ENCODE data around the gene SOD2. TPM values are rescaled to one million over a fixed set of nuclear protein-coding genes. Genes with fewer than 3 reads are reported as not detected.

SOD2 gene
- total and polyA plus RNA-seq, 2 donors (not counting 1 experiment from before 2014, with no cell fraction given), result 66.0 to 94.7 TPM

DNA sequence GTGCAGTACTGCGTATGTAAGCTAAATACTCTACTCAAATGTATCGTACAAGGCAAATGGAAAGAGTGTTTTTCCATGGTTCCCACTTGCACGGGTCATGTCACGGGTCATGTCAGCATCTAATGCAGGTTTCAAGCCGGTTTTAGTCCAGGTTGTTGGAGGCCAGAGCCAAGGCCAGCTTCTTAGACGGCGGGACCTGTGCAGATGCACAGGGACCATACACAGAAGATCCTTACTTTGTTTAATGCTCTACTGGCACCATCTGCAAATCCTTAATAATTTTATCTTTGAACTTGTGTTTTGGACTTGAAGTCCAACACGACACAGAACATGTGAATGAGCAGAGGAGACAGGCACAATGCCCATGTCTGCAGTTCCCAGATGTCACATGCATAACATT, 42.7 kb downstream of the SOD2 start:
- intact Hi-C loops (cut with micrococcal nuclease), result no loop called here

DNA sequence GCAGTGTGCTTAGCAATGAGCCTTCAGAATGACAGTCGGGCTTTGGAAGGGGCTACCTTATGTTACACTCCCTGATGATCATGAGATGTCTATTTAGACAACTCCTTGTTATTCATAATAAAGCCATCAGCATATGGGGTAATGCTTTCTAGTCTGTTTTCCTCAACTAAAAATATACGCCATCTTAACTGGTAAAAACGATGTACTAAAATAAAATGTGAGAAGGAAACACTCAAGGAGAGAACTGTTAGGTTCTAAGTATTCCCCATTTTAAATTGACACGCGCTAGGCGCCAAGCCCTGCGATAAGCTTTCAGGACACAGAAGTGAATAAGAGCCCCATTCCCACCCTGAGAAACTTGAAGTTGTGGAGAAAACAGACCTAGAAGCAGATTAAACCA, 43.6 kb downstream of the SOD2 start:
- ChIA-PET POLR2A (no interaction called here), CTCF (no interaction called here)
- Histone ChIP-seq H3K79me2 (ENCODE audit: control insufficient read depth, insufficient read depth, low read length) (no peaks in the 10 kb centered on the region), H2AFZ (ENCODE audit: insufficient read depth, low read depth, low read length, poor library complexity, severe bottlenecking) (no peak overlapping the region), H3K27me3 (replicated peaks in 1 of 4; ENCODE audit: control extremely low read depth in 1 of 4, control insufficient read depth in 3 of 4, insufficient read depth in 4 of 4, low read length in 3 of 4) (no peaks in the 10 kb centered on the region), H3K4me2 (replicated peaks; ENCODE audit: low read depth, low read length, poor library complexity, severe bottlenecking) (no peak overlapping the region), H4K20me1 (ENCODE audit: control insufficient read depth, insufficient read depth, low read length, poor library complexity, severe bottlenecking) (no peaks in the 10 kb centered on the region), H3K27ac (ENCODE audit: low read length in 2 of 2) (no peak overlapping the region), H3K9ac (ENCODE audit: low read length) (no peak overlapping the region), H3K4me3 (ENCODE audit: control extremely low read depth in 1 of 5, extremely low read depth in 1 of 5, insufficient read depth in 1 of 5, low read depth in 2 of 5, low read length in 4 of 5) (no peak overlapping the region), H3K9me3 (ENCODE audit: control extremely low read depth in 1 of 3, control insufficient read depth in 2 of 3, insufficient read depth in 1 of 3, low read length in 2 of 3) (no peaks in the 10 kb centered on the region), H3K36me3 (replicated peaks in 1 of 2; ENCODE audit: control extremely low read depth in 1 of 2, control insufficient read depth in 1 of 2, extremely low read depth in 1 of 2, insufficient read depth in 2 of 2, low read length in 1 of 2) (no peaks in the 10 kb centered on the region), H3K4me1 (ENCODE audit: control insufficient read depth in 2 of 2, insufficient read depth in 2 of 2, low read length in 2 of 2) (no peaks in the 10 kb centered on the region)
- Mint-ChIP-seq H3K27me3 (no peaks in the 10 kb centered on the region), H3K4me1 (no peaks in the 10 kb centered on the region), H3K27ac (no peak overlapping the region), H3K9me3 (ENCODE audit: insufficient read depth) (no peaks in the 10 kb centered on the region), H3K4me3 (no peak overlapping the region)
- TF ChIP-seq, protein P1, sequence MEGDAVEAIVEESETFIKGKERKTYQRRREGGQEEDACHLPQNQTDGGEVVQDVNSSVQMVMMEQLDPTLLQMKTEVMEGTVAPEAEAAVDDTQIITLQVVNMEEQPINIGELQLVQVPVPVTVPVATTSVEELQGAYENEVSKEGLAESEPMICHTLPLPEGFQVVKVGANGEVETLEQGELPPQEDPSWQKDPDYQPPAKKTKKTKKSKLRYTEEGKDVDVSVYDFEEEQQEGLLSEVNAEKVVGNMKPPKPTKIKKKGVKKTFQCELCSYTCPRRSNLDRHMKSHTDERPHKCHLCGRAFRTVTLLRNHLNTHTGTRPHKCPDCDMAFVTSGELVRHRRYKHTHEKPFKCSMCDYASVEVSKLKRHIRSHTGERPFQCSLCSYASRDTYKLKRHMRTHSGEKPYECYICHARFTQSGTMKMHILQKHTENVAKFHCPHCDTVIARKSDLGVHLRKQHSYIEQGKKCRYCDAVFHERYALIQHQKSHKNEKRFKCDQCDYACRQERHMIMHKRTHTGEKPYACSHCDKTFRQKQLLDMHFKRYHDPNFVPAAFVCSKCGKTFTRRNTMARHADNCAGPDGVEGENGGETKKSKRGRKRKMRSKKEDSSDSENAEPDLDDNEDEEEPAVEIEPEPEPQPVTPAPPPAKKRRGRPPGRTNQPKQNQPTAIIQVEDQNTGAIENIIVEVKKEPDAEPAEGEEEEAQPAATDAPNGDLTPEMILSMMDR (IDR thresholded peaks at IDR 0.05), result no peak
- no peak for TF ChIP-seq EZH2 (IDR thresholded peaks at IDR 0.05; ENCODE audit: borderline replicate concordance, insufficient read depth, low read depth, low read length, poor library complexity, severe bottlenecking)
- intact Hi-C loops (cut with micrococcal nuclease), result no loop called here
- no peak for ATAC-seq (ENCODE audit: low read depth)
- DNase-seq, result no peak
- 100% methylated on average over 4 of the region's 7 CpGs for WGBS (ENCODE audit: insufficient coverage)

More for the DNA sequence above, 42.7 kb downstream of the SOD2 start:
- no peaks in the 10 kb centered on the region for H3K79me2 ChIP-seq (ENCODE audit: control insufficient read depth, insufficient read depth, low read length)
- H4K20me1 ChIP-seq (ENCODE audit: control insufficient read depth, insufficient read depth, low read length, poor library complexity, severe bottlenecking), result no peaks in the 10 kb centered on the region
- 99% methylated on average over 8 of the region's 8 CpGs for WGBS (ENCODE audit: insufficient coverage)
- no peak overlapping the region for H3K9ac ChIP-seq (ENCODE audit: low read length)
- H3K27me3 ChIP-seq (replicated peaks in 1 of 4; ENCODE audit: control extremely low read depth in 1 of 4, control insufficient read depth in 3 of 4, insufficient read depth in 4 of 4, low read length in 3 of 4), result no peaks in the 10 kb centered on the region
- H3K4me2 ChIP-seq (replicated peaks; ENCODE audit: low read depth, low read length, poor library complexity, severe bottlenecking), result no peak overlapping the region
- TF ChIP-seq EZH2 (IDR thresholded peaks at IDR 0.05; ENCODE audit: borderline replicate concordance, insufficient read depth, low read depth, low read length, poor library complexity, severe bottlenecking), result no peak
- TF ChIP-seq, protein P1 (IDR thresholded peaks at IDR 0.05), result no peak
- H3K9me3 ChIP-seq (ENCODE audit: control extremely low read depth in 1 of 3, control insufficient read depth in 2 of 3, insufficient read depth in 1 of 3, low read length in 2 of 3), result no peaks in the 10 kb centered on the region
- Mint-ChIP-seq H3K9me3 (ENCODE audit: insufficient read depth) (no peaks in the 10 kb centered on the region), H3K27ac (no peak overlapping the region), H3K27me3 (no peaks in the 10 kb centered on the region), H3K4me3 (no peak overlapping the region), H3K4me1 (no peaks in the 10 kb centered on the region)
- no peaks in the 10 kb centered on the region for H3K36me3 ChIP-seq (replicated peaks in 1 of 2; ENCODE audit: control extremely low read depth in 1 of 2, control insufficient read depth in 1 of 2, extremely low read depth in 1 of 2, insufficient read depth in 2 of 2, low read length in 1 of 2)
- H3K4me3 ChIP-seq (ENCODE audit: control extremely low read depth in 1 of 5, extremely low read depth in 1 of 5, insufficient read depth in 1 of 5, low read depth in 2 of 5, low read length in 4 of 5), result no peak overlapping the region
- ATAC-seq (ENCODE audit: low read depth) (no peak), DNase-seq (no peak)
- no peak overlapping the region for H3K27ac ChIP-seq (ENCODE audit: low read length in 2 of 2)
- CTCF ChIA-PET, result no interaction called here
- POLR2A ChIA-PET, result no interaction called here
- H3K4me1 ChIP-seq (ENCODE audit: control insufficient read depth in 2 of 2, insufficient read depth in 2 of 2, low read length in 2 of 2), result no peaks in the 10 kb centered on the region
- H2AFZ ChIP-seq (ENCODE audit: insufficient read depth, low read depth, low read length, poor library complexity, severe bottlenecking), result no peak overlapping the region

All from B cell (primary cell).